Astrocyte (in vitro differentiated cells and primary cell): ENCODE data around the gene IRX1.

Experiments used
- CTCF ChIP-seq: IDR thresholded peaks from 2 replicates; pipeline ENCODE4 v1.5.1; 2011; ENCODE audit warnings: low read depth, mild to moderate bottlenecking, inconsistent platforms, low read length, moderate library complexity; ENCODE audit not compliant: insufficient read depth
- EZH2 ChIP-seq: IDR thresholded peaks from 2 replicates; pipeline ENCODE4 v1.6.1; 2012; ENCODE audit warnings: mild to moderate bottlenecking, low read length, inconsistent platforms; ENCODE audit not compliant: insufficient read depth

DNA sequence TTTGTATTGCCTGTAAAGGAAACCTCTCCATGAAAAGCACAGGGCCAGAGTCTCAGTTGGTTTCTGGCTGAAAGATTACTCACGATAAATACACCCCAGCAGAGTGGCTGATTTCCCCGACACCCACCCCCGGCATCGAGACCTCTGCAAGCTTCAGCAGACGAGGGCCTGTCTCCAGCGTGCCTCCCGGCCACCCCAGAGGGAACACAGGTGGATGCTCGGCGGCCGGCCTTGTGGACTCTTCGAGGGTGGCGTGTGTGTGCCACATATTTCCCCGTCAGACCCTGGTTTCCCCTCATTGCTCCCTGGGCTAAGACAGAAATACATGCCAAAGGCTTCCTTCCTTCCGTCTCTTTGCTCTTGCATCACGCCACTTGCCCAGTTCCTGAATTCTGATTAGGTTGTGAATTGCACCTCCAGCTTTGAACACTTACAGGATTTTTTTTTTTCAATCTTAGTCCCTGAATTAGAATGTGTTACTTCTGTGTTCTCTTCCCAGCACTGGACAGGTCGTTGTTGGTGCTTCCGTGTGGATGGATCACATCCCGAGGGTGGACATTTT, 13.6 kb downstream of the IRX1 start:
- no peak for TF ChIP-seq CTCF
- TF ChIP-seq EZH2 = no peak
